GM12878 (cell line): ENCODE data around the gene SRSF8.

Experiments
- ASH2L ChIP-seq: fragments of 300-600, 200-600 bp; sonication (generic); IDR thresholded peaks from 2 replicates; pipeline ENCODE4 v1.6.1; 2017; ENCODE audit warnings: low read depth, mild to moderate bottlenecking, borderline replicate concordance
- BCL11A ChIP-seq: IDR thresholded peaks from 2 replicates; pipeline ENCODE4 v1.6.1; 2011; ENCODE audit warnings: low read depth, low read length
- BHLHE40 ChIP-seq, 2 experiments: fragments of 450-650 bp in 1 of 2; IDR thresholded peaks; 2 replicates each; pipeline ENCODE4 v1.6.1; 2011 to 2017; ENCODE audit warnings: low read depth in 2 of 2, borderline replicate concordance in 1 of 2, improper control_type of control experiment in 1 of 2, low read length in 1 of 2, mild to moderate bottlenecking in 1 of 2
- CBFB ChIP-seq: IDR thresholded peaks from 2 replicates; pipeline ENCODE4 v1.6.1; 2016; ENCODE audit warnings: antibody characterized with exemption, low read depth

DNA sequence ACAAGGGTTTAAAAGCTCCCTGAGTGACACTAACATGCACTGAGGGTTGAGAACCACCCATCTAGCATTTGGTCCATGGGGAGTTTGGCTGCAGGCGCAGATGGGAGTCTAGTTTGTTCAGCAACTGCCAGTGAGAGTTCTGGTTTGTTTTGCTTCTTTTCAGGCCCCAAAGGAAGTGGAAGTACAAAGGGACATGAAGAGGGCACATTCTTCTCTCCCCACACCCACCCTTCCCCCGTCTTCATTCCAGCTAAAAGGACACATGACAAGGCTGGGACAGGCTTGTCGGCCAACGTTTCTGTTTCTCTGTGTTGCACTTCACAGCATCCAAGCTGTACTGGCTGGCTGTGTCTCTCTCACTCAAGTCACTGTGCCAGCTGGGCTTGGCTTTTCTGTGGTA, 14.7 kb downstream of the SRSF8 start:
- TF ChIP-seq ASH2L (no peak), CBFB (no peak), BCL11A (no peak), BHLHE40 (IDR thresholded peaks at IDR 0.05; ENCODE audit: borderline replicate concordance in 1 of 2, low read depth in 2 of 2, low read length in 1 of 2) (no peak)
